Endometrium (tissue), 2 donors: ENCODE results near the gene CLK3.
"Not testable (repeated sequence)": the region's sequence is repeated elsewhere in the genome, so short reads cannot be mapped to it uniquely, and the experiment has no call there.

Experiments used
- FAIRE-seq: peaks from 2 replicates; lab custom pipeline; 2012; peaks lifted over from hg19 to GRCh38; lab: Jason Lieb, UNC
- donor health status: control.
- donor health status: control.

Gene CLK3

DNA sequence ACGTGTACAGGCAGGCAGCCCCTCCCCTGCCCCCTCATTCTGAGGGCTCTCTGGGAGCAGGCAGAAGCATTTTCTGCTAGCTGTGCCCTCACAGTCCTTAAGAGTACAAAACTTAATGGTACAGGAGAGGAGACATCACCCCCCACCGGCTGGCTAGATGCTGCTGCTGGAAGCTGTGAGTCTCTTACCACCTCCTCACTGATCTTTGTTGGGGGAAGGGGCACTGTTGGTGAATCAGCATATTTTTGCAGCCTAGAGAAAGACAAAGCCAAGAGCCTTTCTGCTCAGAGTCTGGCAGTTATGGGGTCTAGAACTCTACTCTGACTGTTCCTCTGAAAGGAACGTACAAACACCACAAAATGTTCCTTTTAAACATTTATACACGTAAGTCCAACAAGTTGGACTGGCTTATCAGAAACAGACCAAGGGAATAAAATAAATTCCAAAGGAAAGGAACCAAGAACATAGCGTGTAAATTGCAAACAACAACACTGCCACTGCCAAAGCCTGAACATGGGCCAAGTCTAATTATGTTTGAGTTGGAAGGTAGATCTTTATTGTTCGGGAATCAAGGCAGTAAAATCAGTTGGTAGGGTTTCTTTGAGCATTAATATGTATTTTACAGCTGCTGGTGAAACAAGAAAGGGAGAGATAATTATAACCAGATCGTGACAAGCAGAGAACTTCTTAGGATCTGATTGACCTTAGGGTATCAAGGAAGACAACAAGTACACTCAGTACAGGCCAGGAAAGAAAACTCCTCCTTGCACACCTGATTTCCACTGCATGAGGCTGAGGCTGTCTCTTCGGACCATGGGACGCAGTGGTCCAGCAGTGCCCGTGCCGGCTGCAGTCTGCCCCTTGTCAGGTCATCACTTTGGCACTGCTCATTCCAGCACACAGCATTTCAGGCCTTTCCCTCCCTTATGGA, 27.4 kb downstream of the CLK3 start:
- FAIRE-seq: no peak

DNA sequence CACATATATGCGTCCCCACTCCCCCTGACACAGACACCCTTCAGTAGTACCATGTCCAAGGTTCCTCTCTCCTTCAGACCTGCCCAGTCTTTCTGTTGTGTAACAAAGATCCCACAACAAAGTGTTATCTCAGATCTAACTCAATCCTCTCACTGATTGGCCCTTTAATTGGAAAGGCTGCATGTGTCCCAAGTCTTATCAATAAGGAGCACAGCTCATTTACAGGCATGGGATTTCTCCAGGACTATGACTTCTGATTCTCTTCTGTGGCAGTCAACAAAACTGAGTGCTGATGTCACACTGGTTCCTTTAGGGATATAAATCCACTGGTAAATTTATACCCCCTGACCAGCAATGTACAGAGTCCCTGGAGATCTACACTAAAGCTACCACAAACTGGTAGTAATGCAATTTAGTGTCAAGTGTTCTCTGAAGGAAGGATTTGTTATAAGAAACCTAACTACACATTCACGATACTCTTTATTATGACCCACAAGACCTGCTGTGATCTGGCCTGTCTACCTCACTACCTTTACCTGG, 28.1 kb downstream of the CLK3 start:
- no peak for FAIRE-seq

DNA sequence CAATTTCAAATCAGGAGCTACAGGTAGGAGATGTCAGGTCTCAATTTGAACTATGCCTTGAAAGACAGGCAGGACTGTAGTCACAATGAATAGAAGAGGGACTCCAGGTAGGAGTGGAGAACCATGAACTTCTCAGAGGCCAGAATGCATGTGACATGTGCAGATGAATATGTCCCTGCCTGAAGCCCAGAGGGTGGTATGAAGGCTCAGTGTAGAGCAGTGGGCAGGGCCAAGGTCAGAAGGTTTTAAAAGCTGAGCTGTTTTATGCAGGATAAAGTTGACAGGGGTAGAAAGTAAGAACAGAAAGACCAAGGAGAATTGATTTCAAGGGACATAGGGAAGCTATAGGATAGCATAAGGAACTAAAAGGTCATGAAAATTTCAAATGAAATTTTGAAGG, 30.8 kb downstream of the CLK3 start:
- FAIRE-seq: no peak

DNA sequence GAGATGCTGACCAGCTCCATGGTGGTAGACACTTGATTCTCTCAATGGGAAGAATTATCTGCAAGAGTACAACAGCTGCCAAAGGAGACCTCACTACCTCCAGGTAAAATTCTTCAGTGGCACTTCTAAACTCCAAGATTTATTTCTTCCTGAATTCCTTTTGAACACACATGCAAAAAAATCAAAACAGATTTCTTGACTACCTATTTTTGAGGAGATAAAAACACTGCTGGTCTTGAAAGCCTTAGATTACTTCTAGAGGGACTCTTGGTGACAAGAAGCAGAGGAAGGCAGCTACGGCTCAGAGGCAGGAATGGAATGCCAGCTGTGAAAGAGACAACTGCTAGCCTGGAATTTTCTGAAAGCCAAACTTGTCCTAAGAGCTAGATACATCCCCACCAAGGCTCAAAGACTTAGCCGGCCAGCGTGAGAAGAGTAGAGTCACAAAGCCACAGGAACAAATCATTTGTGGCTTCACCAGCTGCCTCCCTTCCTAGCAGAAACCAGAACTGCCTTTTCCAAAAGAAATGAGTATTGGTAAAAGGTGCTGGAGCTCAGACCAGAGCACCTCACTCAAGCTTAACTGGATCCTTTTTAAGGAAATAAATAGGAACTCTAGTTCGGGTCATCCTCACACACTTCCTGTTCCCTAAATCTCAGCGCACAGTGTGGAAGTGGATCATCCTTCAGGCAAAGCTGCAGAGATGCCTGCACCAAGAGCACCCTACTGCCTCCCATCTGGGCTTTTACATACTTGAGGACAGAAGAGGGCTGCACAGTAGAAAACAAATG, 32.6 kb downstream of the CLK3 start:
- no peak for FAIRE-seq

DNA sequence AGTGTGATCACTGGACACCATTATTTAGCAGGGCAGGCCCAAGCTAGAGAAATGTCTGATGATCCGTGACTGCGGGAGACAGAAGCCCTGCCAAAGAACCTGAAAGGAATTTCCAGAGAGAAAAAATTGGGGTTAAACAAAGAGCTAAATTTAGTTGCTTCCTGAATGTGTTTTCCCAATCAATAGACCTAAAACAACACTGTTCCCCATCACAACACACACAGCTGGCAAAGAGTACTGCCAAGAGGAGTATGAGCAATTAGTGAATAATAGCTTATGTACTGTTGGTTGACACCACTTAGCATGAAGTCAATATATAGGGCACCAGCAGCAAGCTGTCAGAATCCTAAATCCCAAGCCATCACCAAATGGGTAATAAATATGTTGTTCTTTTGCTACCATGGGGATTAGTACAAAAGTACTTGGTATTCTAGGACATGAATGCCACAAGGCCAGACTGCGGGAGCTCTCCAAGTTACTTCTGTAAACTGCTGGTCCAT, 35.7 kb downstream of the CLK3 start:
- FAIRE-seq: no peak

DNA sequence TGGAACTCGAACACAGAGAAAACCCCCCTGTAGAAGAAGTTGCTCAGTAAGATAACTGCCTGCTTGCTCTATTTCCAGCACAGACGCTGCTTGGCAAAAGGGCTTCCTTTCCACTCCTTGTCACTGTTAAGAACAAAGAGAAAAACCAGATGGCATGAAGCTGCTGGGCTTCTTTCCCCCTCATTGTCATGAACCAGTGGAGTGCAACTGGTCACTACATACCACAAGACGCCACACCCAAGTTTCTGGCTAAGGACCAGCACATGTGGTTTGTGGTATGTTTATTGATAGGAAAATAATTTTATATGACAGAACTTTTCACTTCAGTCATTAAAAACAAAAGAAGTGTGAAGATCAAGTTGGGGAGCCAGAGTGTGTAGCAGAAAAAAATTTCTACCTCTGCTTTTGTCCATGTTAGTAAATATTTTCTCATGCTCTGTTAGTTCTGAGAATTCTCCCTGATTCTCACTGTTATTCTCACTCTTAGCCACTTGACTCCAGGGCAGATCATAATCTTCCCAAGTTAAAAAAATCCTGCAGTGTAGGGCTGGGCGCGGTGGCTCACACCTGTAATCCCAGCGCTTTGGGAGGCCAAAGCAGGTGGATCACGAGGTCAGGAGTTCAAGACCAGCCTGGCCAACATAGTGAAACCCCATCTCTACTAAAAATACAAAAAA, 37.9 kb downstream of the CLK3 start:
- FAIRE-seq: peak; percentile 18

DNA sequence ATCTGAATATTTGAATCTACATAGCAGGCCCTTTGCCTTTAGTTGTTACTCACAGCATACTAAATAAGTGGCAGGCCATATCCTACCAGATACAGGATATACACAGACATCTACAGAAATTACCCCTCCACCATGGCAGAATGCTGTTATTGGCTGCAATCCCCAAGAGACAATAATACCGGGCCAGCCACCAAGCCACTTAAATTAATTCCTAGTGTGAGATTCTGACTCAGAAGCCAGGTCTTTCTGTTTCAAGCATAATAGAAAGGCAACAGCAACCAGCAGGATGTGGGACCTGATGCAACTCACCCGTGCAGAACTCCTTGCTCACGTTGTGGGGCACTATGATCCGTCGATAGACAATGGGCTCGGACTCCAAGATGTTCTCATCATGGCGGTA, 39.8 kb downstream of the CLK3 start:
- no peak for FAIRE-seq

DNA sequence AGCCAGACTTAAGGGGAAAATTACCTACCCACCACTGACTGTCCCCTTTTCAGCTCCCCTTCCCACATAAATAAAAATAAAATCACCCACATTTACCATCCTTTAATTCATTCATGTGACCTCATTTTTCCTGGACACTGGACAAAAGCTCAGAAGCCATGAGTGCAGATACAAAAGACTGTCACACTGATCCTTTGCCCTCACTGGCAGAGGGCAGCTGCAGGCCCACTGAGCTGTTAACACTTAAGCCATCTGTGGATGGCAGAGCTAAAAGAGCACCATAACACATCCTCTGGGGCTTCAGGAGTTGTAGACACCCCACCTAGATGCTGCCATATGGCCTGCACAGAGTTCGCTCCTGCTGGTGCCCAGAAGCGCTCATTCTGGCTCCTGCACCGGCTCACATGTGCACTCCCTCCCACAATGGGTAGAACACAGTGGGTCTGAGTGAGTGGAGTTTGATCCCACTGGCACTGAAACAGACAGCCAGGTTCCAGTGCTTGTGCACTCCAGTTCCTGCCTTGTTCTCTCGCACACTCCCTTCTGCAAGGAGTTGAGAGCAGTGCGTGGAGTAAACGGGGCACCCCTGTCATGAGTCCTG, 41.4 kb downstream of the CLK3 start:
- no peak for FAIRE-seq

DNA sequence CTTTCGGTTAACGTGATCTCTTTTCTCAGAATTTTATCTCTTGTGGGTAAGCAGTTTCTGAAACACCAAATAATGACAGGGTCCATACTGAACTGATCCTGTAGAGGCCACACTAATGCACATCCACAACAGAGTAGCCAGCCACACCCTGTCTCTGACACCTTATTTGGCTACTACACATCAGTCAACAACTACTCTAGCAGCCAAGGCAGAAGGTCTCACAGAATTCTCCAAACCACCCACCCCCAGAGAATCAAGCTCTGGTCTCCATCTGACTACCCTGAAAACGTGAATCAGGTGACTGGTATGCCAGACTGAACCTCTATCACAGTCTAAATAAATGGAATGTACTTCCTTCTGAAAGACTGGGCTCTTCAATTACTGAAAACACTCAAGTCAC, 42.2 kb downstream of the CLK3 start:
- no peak for FAIRE-seq

DNA sequence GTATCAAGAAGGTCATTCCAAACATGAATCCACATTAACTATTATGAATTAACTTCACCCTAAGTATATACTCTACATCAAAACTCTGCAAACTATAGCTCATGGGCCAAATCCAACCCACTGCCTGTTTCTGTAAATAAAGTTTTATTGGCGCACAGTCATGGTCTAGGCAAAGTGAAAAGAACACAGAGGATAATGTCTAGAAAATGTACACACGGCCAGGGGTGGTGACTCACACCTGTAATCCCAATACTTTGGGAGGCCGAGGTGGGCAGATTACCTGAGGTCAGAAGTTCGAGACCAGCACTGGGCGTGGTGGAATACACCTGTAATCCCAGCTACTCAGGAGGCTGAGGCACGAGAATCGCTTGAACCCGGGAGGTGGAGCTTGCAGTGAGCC, 45.6 kb downstream of the CLK3 start:
- not testable (repeated sequence) for FAIRE-seq

DNA sequence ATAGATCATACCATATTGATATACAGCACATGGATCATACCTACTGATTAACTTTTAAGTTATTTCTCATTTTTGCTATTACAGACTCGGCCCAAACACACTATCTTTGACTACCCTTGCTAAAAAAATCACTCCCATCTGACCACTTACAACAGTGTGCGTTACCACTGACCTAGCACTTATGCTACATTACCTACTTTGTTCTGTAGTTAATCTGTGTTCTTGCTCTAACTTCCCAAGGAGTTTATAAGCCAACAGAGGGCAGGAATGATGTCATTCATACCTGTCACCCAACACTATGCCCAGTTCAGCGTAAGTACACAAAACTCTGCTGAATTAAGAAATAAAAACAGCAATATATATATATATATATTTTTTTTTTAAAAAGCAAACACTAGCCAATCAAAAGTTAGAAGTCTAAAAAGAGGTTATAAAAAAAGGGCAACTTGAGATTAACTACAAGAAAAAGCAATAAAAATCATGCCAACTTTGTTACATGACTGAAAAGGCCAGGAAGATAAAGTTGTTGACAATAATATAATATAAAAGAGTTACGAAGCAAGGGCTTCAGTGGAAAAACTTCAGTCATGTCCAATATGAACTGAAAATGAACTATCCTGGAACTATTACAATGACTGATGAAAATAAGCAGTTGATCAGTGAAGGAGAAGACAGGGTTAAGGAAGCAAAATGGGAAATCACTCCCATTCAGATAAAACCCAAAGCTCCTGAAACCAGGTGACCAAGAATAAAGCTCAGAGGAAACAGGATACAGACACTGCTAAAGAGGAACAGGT, 46.6 kb downstream of the CLK3 start:
- FAIRE-seq: no peak

DNA sequence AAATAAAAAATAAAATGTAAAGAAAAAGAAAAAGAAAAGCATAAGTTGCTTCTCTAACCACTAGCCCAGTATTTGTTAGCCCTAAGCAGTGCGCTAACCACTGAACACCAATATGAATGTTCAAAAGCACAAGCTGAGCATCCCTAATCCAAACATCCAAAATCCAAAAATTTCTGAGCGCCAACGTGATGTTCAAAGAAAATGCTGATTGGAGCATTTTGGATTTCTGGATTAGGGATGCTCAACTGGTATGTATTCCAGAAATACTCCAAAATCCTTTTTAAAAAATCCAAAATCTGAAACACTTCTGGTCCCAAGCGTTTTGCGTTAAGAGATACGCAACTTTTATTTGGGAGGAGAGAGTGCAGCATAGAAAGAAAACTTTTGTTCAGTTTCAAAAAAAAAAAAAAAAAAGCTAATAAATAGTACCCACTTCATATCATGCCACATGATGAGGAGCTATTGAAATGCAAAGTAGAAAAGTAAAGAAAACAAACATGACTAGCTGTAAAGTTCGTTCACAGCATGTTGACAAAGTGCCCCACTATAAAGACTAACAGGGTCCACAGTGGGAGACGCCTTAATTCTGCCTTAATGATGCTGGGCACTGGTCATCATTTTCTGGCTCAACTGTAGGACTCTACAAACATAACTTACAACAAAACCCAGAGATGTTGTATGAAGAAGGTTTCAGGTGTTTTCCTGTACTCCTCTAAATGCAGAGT, 47.8 kb downstream of the CLK3 start:
- FAIRE-seq: no peak

DNA sequence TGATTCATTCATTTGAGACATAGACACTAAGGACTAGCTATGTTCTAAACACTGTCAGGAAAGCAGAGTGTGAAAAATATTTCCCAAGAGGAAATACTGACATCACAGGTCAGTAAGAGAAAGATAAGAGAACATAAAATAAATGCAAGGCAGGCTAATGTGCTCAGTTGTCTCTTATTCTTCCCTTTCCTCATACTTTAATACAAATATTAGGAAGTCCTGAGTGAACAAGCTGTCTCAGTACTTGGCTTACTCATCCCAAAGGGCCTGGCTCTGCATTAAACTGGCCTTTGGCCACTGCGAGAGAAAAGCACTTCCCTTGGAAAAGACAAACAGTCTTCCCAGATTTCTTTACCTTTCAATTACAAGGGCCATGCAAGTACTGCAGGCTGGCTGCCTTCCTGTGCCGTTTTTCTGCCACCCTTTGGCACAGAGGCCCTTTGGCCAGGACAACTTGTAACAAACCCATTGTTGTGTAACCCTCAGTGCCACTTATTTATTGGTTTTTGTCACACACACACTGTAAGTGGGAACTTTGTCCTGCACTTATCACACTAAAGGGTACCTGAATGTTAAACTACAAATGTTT, 48.5 kb downstream of the CLK3 start:
- FAIRE-seq: no peak

DNA sequence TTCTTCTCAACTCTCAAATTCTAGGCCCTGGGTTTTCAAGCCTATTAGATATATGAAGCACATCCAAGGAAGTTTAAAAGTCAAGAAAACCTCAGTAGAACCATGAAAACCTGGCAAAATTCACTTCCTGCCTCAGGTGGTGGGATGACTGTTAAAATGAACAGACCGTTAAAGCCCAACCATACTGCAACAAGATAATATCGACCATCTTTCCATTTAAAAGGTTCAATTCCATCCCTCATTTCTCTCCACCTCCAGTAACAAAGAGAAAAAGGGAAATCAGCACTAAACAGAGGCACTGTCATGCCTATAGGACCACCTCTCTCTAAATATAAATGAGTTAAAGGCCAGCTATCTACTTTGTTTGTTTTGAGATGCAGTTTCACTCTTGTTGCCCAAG, 49.0 kb downstream of the CLK3 start:
- FAIRE-seq: no peak

DNA sequence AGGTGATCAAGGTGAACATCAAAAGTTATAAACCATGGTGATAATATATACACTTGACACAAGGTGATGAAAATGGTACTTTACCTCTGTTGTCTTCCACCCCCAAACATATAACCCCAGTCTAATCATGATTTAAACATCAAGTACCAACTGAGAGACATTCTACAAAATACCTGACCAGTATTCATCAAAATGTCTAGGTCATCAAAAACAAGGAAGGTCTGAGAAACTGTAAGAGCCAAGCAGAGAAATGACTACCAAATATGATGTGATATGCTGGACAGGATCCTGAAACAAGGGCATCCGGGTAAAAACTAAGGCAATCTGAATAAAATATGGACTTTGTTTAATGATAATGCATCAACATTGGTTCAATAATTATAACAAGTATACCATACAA, 52.3 kb downstream of the CLK3 start:
- FAIRE-seq: no peak

DNA sequence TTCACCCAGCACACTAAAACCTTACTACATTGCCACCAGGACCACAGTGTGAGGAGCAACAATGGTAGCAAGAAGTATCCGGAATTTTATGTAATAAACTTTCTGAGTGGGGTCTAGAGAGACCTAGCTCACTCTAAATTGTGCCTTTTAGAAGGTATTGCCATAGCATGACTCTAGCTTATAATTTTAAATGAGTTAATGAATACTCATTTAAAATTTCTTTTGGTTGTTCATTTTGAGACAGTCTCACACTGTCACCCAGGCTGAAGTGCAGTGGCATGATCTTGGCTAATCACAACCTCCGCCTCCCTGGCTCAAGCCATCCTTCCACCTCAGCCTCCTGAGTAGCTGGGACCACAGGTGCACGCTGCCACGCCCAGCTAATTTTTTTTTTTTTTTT, 54.0 kb downstream of the CLK3 start:
- no peak for FAIRE-seq

DNA sequence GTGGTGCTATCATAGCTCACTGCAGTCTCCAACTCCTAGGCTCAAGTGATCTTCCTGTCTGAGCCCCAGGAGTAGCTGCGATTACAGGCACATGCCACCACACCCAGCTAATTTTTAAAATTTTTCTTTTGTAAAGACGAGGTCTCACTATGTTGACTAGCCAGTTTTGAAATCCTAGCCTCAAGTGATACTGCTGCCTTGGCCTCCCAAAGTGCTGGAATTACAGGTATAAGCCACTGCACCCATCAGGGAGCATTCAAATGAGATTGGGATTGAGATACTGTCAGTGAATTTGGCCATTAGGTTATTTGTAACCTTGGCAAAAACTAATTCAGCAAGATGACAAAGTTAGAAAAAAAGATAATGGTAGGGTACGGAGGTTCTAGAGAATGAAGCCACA, 58.5 kb downstream of the CLK3 start:
- FAIRE-seq: no peak

DNA sequence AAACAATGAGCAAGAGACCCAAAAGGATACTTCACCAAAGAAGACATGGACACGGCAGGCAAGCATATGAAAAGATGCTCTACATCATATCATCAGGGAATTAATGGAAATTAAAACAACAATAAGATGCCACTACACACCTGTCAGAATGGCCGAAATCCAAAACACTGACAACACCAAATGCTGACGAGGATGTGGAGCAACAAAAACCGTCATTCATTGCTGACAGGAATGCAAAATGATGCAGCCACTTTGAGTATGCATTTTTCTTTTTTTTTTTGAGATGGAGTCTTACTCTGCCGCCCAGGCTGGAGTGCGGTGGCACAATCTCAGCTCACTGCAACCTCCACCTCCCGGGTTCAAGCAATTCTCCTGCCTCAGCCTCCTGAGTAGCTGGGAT, 61.2 kb downstream of the CLK3 start:
- FAIRE-seq: no peak
